Activated naive CD4-positive, alpha-beta T cell treated with anti-CD3 and anti-CD28 coated beads, Interleukin-2, amount 50 U/mL, for 24 hours (primary cell): ENCODE measurements around the gene EED.

Source experiments
- H3K27ac Mint-ChIP-seq: one replicate; pipeline ENCODE4 v1.8.0; 2021; ENCODE audit warnings: mild to moderate bottlenecking, mixed read lengths
- H3K27me3 Mint-ChIP-seq: one replicate; pipeline ENCODE4 v1.8.0; 2021; ENCODE audit warnings: mixed read lengths
- H3K36me3 Mint-ChIP-seq: one replicate; pipeline ENCODE4 v1.8.0; 2021; ENCODE audit warnings: mixed read lengths
- H3K4me1 Mint-ChIP-seq: one replicate; pipeline ENCODE4 v1.8.0; 2021; ENCODE audit warnings: mixed read lengths
- H3K4me3 Mint-ChIP-seq: one replicate; pipeline ENCODE4 v1.8.0; 2021; ENCODE audit warnings: mild to moderate bottlenecking, mixed read lengths
- H3K9me3 Mint-ChIP-seq: one replicate; pipeline ENCODE4 v1.8.0; 2021; ENCODE audit warnings: mixed read lengths

The EED gene, protein sequence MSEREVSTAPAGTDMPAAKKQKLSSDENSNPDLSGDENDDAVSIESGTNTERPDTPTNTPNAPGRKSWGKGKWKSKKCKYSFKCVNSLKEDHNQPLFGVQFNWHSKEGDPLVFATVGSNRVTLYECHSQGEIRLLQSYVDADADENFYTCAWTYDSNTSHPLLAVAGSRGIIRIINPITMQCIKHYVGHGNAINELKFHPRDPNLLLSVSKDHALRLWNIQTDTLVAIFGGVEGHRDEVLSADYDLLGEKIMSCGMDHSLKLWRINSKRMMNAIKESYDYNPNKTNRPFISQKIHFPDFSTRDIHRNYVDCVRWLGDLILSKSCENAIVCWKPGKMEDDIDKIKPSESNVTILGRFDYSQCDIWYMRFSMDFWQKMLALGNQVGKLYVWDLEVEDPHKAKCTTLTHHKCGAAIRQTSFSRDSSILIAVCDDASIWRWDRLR

GRCh38 chr11:86244522-86245368 is at the start of gene EED:
Gene EED (plus strand): TSS chr11:86244753. CDS start chr11:86245230, 477 bp downstream.
- Mint-ChIP-seq H3K4me1 (peaks cover 29% of the 10 kb centered on the region), H3K36me3 (peaks cover 8% of the 10 kb centered on the region), H3K4me3 (no peak within 1 kb of the TSS), H3K9me3 (no peaks in the 10 kb centered on the region), H3K27ac (no peak within 1 kb of the TSS), H3K27me3 (no peaks in the 10 kb centered on the region)

DNA sequence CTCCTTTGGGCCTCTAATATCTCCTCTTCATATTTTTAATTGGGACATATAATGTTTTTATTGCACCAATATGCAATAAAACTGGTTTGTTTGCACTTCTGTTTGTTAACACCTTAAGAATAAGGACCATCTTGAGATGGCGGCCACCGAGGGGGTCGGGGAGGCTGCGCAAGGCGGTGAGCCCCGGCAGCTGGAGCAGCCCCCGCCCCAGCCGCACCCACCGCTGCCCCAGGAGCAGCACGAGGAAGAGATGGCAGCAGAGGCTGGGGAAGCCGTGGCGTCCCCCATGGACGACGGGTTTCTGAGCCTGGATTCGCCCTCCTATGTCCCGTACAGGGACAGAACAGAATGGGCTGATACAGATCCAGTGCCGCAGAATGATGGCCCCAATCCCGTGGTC is 49.6 kb upstream of the EED start:
- Mint-ChIP-seq H3K27ac (no peak overlapping the region), H3K4me1 (peaks cover 16% of the 10 kb centered on the region), H3K9me3 (no peaks in the 10 kb centered on the region), H3K27me3 (no peaks in the 10 kb centered on the region), H3K4me3 (no peak overlapping the region), H3K36me3 (no peaks in the 10 kb centered on the region)

- no peak overlapping the region for H3K4me3 Mint-ChIP-seq
- H3K36me3 Mint-ChIP-seq: no peaks in the 10 kb centered on the region
- no peak overlapping the region for H3K27ac Mint-ChIP-seq
- H3K9me3 Mint-ChIP-seq: no peaks in the 10 kb centered on the region
- H3K27me3 Mint-ChIP-seq: no peaks in the 10 kb centered on the region
- H3K4me1 Mint-ChIP-seq: peaks cover 16% of the 10 kb centered on the region
These were observed 48.4 kb upstream of the EED start for GRCh38 chr11:86196085-86196696.

- H3K27ac Mint-ChIP-seq: no peak overlapping the region
- H3K4me1 Mint-ChIP-seq: peaks cover 16% of the 10 kb centered on the region
- no peaks in the 10 kb centered on the region for H3K36me3 Mint-ChIP-seq
- H3K27me3 Mint-ChIP-seq: no peaks in the 10 kb centered on the region
- H3K9me3 Mint-ChIP-seq: no peaks in the 10 kb centered on the region
- no peak overlapping the region for H3K4me3 Mint-ChIP-seq
These were observed 47.6 kb upstream of the EED start for GRCh38 chr11:86196913-86197312.

GRCh38 chr11:86197448-86197847 is 47.1 kb upstream of the EED start:
- Mint-ChIP-seq H3K4me3 (no peak overlapping the region), H3K27me3 (no peaks in the 10 kb centered on the region), H3K4me1 (peaks cover 15% of the 10 kb centered on the region), H3K36me3 (no peaks in the 10 kb centered on the region), H3K27ac (no peak overlapping the region), H3K9me3 (no peaks in the 10 kb centered on the region)

DNA sequence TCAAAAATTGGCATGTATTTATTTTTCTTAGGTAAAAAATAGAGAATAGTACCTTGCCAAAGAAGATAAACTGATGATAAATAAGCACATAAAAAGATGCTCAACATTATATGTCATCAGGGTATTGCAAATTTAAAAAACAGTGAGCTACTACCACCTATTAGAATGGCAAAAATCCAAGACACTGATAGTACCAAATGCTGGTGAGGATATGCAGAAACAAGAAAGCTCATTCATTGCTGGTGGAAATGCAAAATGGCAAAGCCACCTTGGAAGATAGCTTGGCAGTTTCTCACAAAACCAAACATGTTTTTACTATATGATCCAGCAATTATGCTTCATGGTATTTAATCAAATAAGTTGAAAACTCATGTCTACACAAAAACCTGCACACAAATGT is 46.4 kb upstream of the EED start:
- Mint-ChIP-seq H3K9me3 (no peaks in the 10 kb centered on the region), H3K4me1 (peaks cover 8% of the 10 kb centered on the region), H3K27ac (no peak overlapping the region), H3K4me3 (no peak overlapping the region), H3K27me3 (no peaks in the 10 kb centered on the region), H3K36me3 (no peaks in the 10 kb centered on the region)

DNA sequence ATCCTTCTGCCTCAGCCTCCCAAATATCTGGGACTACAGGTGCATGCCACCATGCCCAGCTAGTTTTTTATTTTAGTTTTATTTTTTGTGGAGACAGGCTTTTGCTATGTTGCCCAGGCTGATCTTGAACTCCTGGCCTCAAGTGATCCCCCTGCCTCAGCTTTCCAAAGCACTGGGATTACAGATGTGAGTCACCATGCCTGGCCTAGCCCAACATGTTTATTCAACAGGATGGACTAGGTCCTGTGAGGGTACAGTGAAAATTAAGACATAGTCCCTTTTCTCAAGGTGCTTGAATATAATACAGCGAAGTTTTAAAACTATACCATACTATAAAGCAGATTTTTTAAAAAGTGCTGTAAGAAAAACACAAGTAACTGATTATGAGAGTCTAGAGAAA is 45.2 kb upstream of the EED start:
- H3K27me3 Mint-ChIP-seq: no peaks in the 10 kb centered on the region
- no peak overlapping the region for H3K27ac Mint-ChIP-seq
- H3K36me3 Mint-ChIP-seq: no peaks in the 10 kb centered on the region
- no peaks in the 10 kb centered on the region for H3K9me3 Mint-ChIP-seq
- H3K4me1 Mint-ChIP-seq: no peaks in the 10 kb centered on the region
- no peak overlapping the region for H3K4me3 Mint-ChIP-seq

DNA sequence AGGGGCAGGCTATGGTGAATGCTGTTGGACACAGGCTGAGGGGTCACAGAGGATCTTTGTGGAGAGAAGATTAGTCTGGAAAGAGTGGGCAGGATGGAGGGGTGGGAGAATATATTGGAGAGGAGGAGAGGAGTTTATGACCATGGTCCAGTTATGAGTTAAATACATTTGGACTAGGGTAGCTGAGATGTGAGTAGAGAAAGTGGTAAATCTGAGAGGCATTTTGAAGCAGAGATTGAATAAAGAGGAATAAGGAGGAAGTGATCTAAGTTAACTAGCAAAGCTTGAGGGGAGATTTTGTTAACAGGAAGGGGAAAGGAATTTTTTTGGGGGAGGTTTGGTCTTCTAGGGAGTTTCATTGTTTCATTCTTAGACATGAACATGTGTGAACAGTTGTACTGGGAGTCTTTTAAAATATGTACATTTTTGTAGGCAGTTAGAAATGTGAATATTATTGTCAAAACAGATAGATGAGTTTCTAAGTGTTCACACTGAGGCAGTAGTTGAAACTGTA is 43.1 kb upstream of the EED start:
- no peaks in the 10 kb centered on the region for H3K27me3 Mint-ChIP-seq
- no peak overlapping the region for H3K4me3 Mint-ChIP-seq
- H3K36me3 Mint-ChIP-seq: no peaks in the 10 kb centered on the region
- no peak overlapping the region for H3K27ac Mint-ChIP-seq
- H3K9me3 Mint-ChIP-seq: no peaks in the 10 kb centered on the region
- no peaks in the 10 kb centered on the region for H3K4me1 Mint-ChIP-seq

GRCh38 chr11:86202013-86202336 is 42.6 kb upstream of the EED start:
- H3K27ac Mint-ChIP-seq: no peak overlapping the region
- H3K36me3 Mint-ChIP-seq: no peaks in the 10 kb centered on the region
- H3K4me3 Mint-ChIP-seq: no peak overlapping the region
- H3K9me3 Mint-ChIP-seq: no peaks in the 10 kb centered on the region
- H3K27me3 Mint-ChIP-seq: no peaks in the 10 kb centered on the region
- no peaks in the 10 kb centered on the region for H3K4me1 Mint-ChIP-seq

DNA sequence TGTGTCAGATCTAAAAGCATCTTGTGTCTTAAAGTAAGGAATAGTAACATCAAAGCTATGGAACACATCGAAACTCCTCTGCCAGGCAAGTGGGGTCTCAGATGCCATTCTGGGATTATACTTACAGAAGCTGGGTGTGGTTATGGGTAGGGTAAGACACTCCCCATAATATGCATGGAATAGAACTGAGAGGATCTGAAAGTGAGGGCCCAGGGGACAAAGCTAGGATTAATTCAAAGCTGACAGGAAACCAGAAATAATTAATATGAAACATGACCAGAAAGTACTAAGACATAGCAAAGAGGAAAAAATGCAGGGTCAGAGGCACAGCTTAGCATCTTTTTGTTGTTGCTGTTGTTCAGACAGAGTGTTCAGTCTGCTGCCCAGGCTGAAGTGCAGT is 40.2 kb upstream of the EED start:
- no peaks in the 10 kb centered on the region for H3K27me3 Mint-ChIP-seq
- no peak overlapping the region for H3K27ac Mint-ChIP-seq
- H3K36me3 Mint-ChIP-seq: no peaks in the 10 kb centered on the region
- H3K4me1 Mint-ChIP-seq: no peaks in the 10 kb centered on the region
- H3K9me3 Mint-ChIP-seq: no peaks in the 10 kb centered on the region
- H3K4me3 Mint-ChIP-seq: no peak overlapping the region

DNA sequence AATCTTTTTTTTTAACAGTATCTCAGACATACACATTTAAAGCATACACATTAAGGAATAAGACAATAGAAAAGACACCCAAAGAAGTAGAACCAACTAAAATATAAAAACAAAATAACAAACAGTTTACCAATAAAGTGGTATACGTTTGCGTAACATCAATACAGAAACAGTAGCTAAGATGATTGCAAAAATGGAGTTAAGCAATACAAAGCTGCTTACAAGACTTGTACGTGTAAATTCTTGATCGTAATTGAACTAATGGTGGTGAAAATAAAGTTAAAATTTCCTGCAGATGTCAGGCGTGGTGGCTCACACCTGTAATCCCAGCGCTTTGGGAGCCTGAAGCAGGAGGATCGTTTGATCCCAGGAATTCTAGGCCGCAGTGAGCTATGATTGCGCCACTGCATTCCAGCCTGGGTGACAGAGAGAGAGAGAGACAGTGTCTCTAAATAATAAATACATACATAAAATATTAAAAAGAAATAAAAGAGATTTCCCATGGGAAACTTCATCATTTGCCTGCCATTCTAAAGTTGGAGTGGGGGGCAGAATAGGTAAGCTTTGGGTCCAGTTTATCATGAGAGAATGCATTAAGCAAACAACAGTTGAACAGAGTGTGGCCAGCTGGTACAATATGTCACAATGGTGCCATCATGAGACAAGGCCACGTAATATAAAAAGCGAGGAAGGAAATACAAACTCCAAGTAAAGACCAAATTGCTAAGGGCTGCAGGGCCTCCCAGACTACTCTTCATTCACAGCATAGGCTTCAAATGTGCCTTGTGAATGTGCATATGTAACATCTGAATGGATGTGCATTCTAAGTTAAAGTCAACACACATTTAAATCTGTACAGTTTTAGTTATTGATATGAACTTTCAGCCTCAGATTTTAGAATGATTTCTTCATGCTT is 38.9 kb upstream of the EED start:
- no peaks in the 10 kb centered on the region for H3K9me3 Mint-ChIP-seq
- H3K27me3 Mint-ChIP-seq: no peaks in the 10 kb centered on the region
- H3K36me3 Mint-ChIP-seq: no peaks in the 10 kb centered on the region
- H3K4me1 Mint-ChIP-seq: no peaks in the 10 kb centered on the region
- no peak overlapping the region for H3K27ac Mint-ChIP-seq
- H3K4me3 Mint-ChIP-seq: no peak overlapping the region

- no peaks in the 10 kb centered on the region for H3K9me3 Mint-ChIP-seq
These were observed 38.2 kb upstream of the EED start for GRCh38 chr11:86206337-86206695.

GRCh38 chr11:86207413-86207812 is 37.1 kb upstream of the EED start:
- Mint-ChIP-seq H3K4me3 (no peak overlapping the region), H3K36me3 (no peaks in the 10 kb centered on the region), H3K27ac (no peak overlapping the region), H3K9me3 (no peaks in the 10 kb centered on the region), H3K27me3 (no peaks in the 10 kb centered on the region), H3K4me1 (peaks cover 4% of the 10 kb centered on the region)

More at GRCh38 chr11:86206337-86206695, 38.2 kb upstream of the EED start:
- no peaks in the 10 kb centered on the region for H3K4me1 Mint-ChIP-seq
- no peak overlapping the region for H3K4me3 Mint-ChIP-seq
- no peaks in the 10 kb centered on the region for H3K36me3 Mint-ChIP-seq
- H3K27ac Mint-ChIP-seq: no peak overlapping the region
- no peaks in the 10 kb centered on the region for H3K27me3 Mint-ChIP-seq

DNA sequence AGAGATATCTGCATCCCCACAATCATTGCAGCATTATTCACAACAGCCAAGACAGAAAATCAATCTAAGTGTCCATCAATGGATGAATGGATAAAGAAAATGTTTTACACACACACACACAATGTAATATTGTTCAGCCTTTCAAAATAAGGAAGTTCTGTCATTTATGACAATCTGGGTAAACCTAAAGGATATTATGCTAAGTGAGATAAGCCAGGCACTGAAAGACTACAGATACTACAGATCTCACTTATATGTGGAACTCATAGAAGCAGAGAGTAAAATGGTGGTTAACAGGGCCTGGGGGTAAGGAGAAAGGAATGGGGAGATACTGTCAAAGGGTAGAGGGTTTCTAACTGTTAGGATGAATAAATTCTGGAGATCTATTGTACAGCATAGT is 36.0 kb upstream of the EED start:
- H3K4me3 Mint-ChIP-seq: no peak overlapping the region
- no peaks in the 10 kb centered on the region for H3K36me3 Mint-ChIP-seq
- no peaks in the 10 kb centered on the region for H3K9me3 Mint-ChIP-seq
- no peak overlapping the region for H3K27ac Mint-ChIP-seq
- H3K4me1 Mint-ChIP-seq: peaks cover 10% of the 10 kb centered on the region
- no peaks in the 10 kb centered on the region for H3K27me3 Mint-ChIP-seq
